ENCODE measurements around the gene GPAT3. TPM values are rescaled to one million over a fixed set of nuclear protein-coding genes. Genes with fewer than 3 reads are reported as not detected.

Gene GPAT3
- total and polyA plus RNA-seq, 5 donors from 2014 or later = 2.4 to 6.7 (median 2.7) TPM

Other genes with a start within 250 kb of the GPAT3 start
- 9.1 TPM for gene HPSE, start 201.3 kb upstream of the GPAT3 start, total RNA-seq
- 10 to 100 TPM in 2 of 4 donors, 1 to 10 TPM in 2; 8.3 to 14.0 (median 10.3) TPM for gene HPSE, start 201.3 kb upstream of the GPAT3 start, polyA plus RNA-seq
- 35.8 TPM for gene HELQ, start 80.3 kb upstream of the GPAT3 start, total RNA-seq
- gene HELQ, start 80.3 kb upstream of the GPAT3 start, polyA plus RNA-seq = 10 to 100 TPM; 23.8 to 37.8 (median 25.8) TPM
- gene MRPS18C, start 80.0 kb upstream of the GPAT3 start, total RNA-seq = 22.9 TPM
- 10 to 100 TPM; 66.8 to 99.3 (median 84.0) TPM for gene MRPS18C, start 80.0 kb upstream of the GPAT3 start, polyA plus RNA-seq
- gene ABRAXAS1, start 51.0 kb upstream of the GPAT3 start, total RNA-seq = 16.3 TPM
- gene ABRAXAS1, start 51.0 kb upstream of the GPAT3 start, polyA plus RNA-seq = 10 to 100 TPM; 10.0 to 18.7 (median 12.5) TPM

Measured in CD4-positive, CD25-positive, alpha-beta regulatory T cell (primary cell).